Mucosa of descending colon (tissue), 3 donors: ENCODE measurements around the gene LGI4. TPM values are rescaled to one million over a fixed set of nuclear protein-coding genes. Genes with fewer than 3 reads are reported as not detected.

Source experiments
- ATAC-seq: fragments of 200-7000 bp; cut with Tn5 transposase; one replicate; pipeline ENCODE4 v1.9.1; 2020; ENCODE audit warnings: mild to moderate bottlenecking, moderate library complexity
- DNase-seq, 3 donors: peaks; one replicate each; pipeline ENCODE4 v3.0.0-alpha.2; 2020
- H3K36me3 ChIP-seq: fragments of 200-600 bp; one replicate; pipeline ENCODE4 v1.8.0; 2021; ENCODE audit warnings: low read depth, mild to moderate bottlenecking
- H3K4me1 ChIP-seq: fragments of 200-600 bp; one replicate; pipeline ENCODE4 v1.8.0; 2021; ENCODE audit warnings: low read depth, mild to moderate bottlenecking
- H3K4me3 ChIP-seq: fragments of 200-600 bp; one replicate; pipeline ENCODE4 v1.8.0; 2021; ENCODE audit warnings: mild to moderate bottlenecking
- H3K9me3 ChIP-seq: fragments of 200-600 bp; one replicate; pipeline ENCODE4 v1.8.0; 2021; ENCODE audit warnings: mild to moderate bottlenecking
- CTCF ChIP-seq: fragments of 200-600 bp; IDR thresholded peaks from one replicate; pipeline ENCODE4 v1.8.0; 2022; ENCODE audit warnings: antibody characterized with exemption, mild to moderate bottlenecking
- intact Hi-C, 2 donors: fragments of 100-400 bp; cut with DNase I in 1 of 2; cut with micrococcal nuclease in 1 of 2; formaldehyde crosslinking; loops; one replicate each; pipeline versions ENCODE4 v1.11.0 to v1.11.1; 2022; cut with DNase I, micrococcal nuclease
- total RNA-seq, 3 donors: library from RNA; stranded (reverse); fragmentation: NEBNext Ultra II Directional in 2 of 3; extraction: Animal tissue kit (Norgen Biotek cat#: 25700) in 2 of 3; gene quantifications; one replicate each; pipeline versions ENCODE4 v1.2.1 to v1.2.4, GENCODE V29; 2021 to 2023
- donor health status: DM: no; HTN: no; CAD: no; lungs with moderate emphysema.
- donor health status: DM: no; HTN: no; CAD: no.
- donor health status: DM: no; HTN: yes; CAD: no.

The LGI4 gene
- total RNA-seq, 3 donors from 2014 or later, result 14.1 to 38.8 (median 31.1) TPM

- no peak for TF ChIP-seq CTCF
- Histone ChIP-seq H3K4me1 (no peaks in the 10 kb centered on the region), H3K4me3 (no peak overlapping the region), H3K9me3 (no peaks in the 10 kb centered on the region), H3K36me3 (no peaks in the 10 kb centered on the region)
- DNase-seq (no peak), ATAC-seq (no peak)
- intact Hi-C loops, result no loop called here
Observed at GRCh38 chr19:35177377-35178274, 42.8 kb upstream of the LGI4 start.

GRCh38 chr19:35176181-35176570 is 41.3 kb upstream of the LGI4 start:
- Histone ChIP-seq H3K4me3 (no peak overlapping the region), H3K9me3 (no peaks in the 10 kb centered on the region), H3K36me3 (no peaks in the 10 kb centered on the region), H3K4me1 (no peaks in the 10 kb centered on the region)
- no peak for TF ChIP-seq CTCF
- intact Hi-C loops, result no loop called here
- DNase-seq (no peak), ATAC-seq (no peak)

GRCh38 chr19:35174226-35174625 is 39.4 kb upstream of the LGI4 start:
- TF ChIP-seq CTCF, result no peak
- Histone ChIP-seq H3K9me3 (no peaks in the 10 kb centered on the region), H3K36me3 (no peaks in the 10 kb centered on the region), H3K4me3 (no peak overlapping the region), H3K4me1 (no peaks in the 10 kb centered on the region)
- intact Hi-C loops, result no loop called here
- no peak for DNase-seq
- ATAC-seq, result no peak

GRCh38 chr19:35171730-35172129 is 36.9 kb upstream of the LGI4 start:
- no peak for TF ChIP-seq CTCF
- Histone ChIP-seq H3K36me3 (no peaks in the 10 kb centered on the region), H3K9me3 (no peaks in the 10 kb centered on the region), H3K4me1 (no peaks in the 10 kb centered on the region), H3K4me3 (no peak overlapping the region)
- ATAC-seq, result no peak
- DNase-seq, result no peak
- intact Hi-C loops, result no loop called here

GRCh38 chr19:35170359-35171061 is 35.7 kb upstream of the LGI4 start:
- DNase-seq (no peak), ATAC-seq (no peak)
- H3K4me3 ChIP-seq, result no peak overlapping the region
- peaks cover 6% of the 10 kb centered on the region for H3K9me3 ChIP-seq
- H3K36me3 ChIP-seq, result no peaks in the 10 kb centered on the region
- intact Hi-C loops, result no loop called here
- TF ChIP-seq CTCF, result no peak
- H3K4me1 ChIP-seq, result no peaks in the 10 kb centered on the region
